ENCODE measurements around the gene EDC3. TPM values are rescaled to one million over a fixed set of nuclear protein-coding genes. Genes with fewer than 3 reads are reported as not detected.
"Not testable (repeated sequence)": the region's sequence is repeated elsewhere in the genome, so short reads cannot be mapped to it uniquely, and the experiment has no call there.

EDC3 gene
- polyA plus RNA-seq, 4 donors = 13.5 to 29.2 (median 21.2) TPM

- FAIRE-seq (no peak), DNase-seq (no peak)
- Histone ChIP-seq H3K4me3 (ENCODE audit: low read depth in 1 of 3, low read length in 3 of 3) (no peak overlapping the region), H3K27ac (ENCODE audit: low read depth in 1 of 3, low read length in 2 of 3) (no peak overlapping the region), H3K27me3 (ENCODE audit: control insufficient read depth in 3 of 3, insufficient read depth in 3 of 3, low read length in 3 of 3) (no peaks in the 10 kb centered on the region), H3K4me1 (ENCODE audit: control insufficient read depth in 3 of 3, insufficient read depth in 2 of 3, low read depth in 1 of 3, low read length in 2 of 3) (peaks cover 5 to 10% (median 6%) of the 10 kb centered on the region in 3 donors), H3K9me3 (ENCODE audit: control insufficient read depth in 2 of 2, insufficient read depth in 1 of 2, low read depth in 1 of 2, low read length in 1 of 2) (no peaks in the 10 kb centered on the region), H3K36me3 (ENCODE audit: control insufficient read depth in 3 of 3, insufficient read depth in 2 of 3, low read depth in 1 of 3, low read length in 3 of 3) (peaks cover 0 to 7% (median 0%) of the 10 kb centered on the region in 3 donors)
- 86 to 90% (median 89%) methylated on average over 12 to 13 of the region's 13 CpGs for WGBS, 3 donors
Measured at GRCh38 chr15:74603026-74603788, 92.6 kb downstream of the EDC3 start.

GRCh38 chr15:74599156-74599555 lies 96.7 kb downstream of the EDC3 start:
- WGBS, 3 donors = 44 to 65% (median 57%) methylated on average over 15 of the region's 15 CpGs
- peak overlapping the region in 1 of 3 donors; percentile 63 for H3K27ac ChIP-seq (ENCODE audit: low read depth in 1 of 3, low read length in 2 of 3)
- FAIRE-seq = no peak

GRCh38 chr15:74598126-74598842 lies 97.5 kb downstream of the EDC3 start:
- Histone ChIP-seq H3K27me3 (ENCODE audit: control insufficient read depth in 3 of 3, insufficient read depth in 3 of 3, low read length in 3 of 3) (no peaks in the 10 kb centered on the region), H3K9me3 (ENCODE audit: control insufficient read depth in 2 of 2, insufficient read depth in 1 of 2, low read depth in 1 of 2, low read length in 1 of 2) (no peaks in the 10 kb centered on the region), H3K36me3 (ENCODE audit: control insufficient read depth in 3 of 3, insufficient read depth in 2 of 3, low read depth in 1 of 3, low read length in 3 of 3) (peaks cover 0 to 28% (median 0%) of the 10 kb centered on the region in 3 donors), H3K4me1 (ENCODE audit: control insufficient read depth in 3 of 3, insufficient read depth in 2 of 3, low read depth in 1 of 3, low read length in 2 of 3) (peaks cover 6 to 21% (median 7%) of the 10 kb centered on the region in 3 donors), H3K4me3 (ENCODE audit: low read depth in 1 of 3, low read length in 3 of 3) (peak overlapping the region; percentile 50 to 70 (median 66)), H3K27ac (ENCODE audit: low read depth in 1 of 3, low read length in 2 of 3) (peak overlapping the region; percentile 63 to 83 (median 79))
- 0 to 1% (median 1%) methylated on average over 26 of the region's 26 CpGs for WGBS, 3 donors
- DNase-seq (peak; percentile 96), FAIRE-seq (no peak)

More at GRCh38 chr15:74599156-74599555, 96.7 kb downstream of the EDC3 start:
- DNase-seq = no peak
- H3K4me3 ChIP-seq (ENCODE audit: low read depth in 1 of 3, low read length in 3 of 3) = peak overlapping the region; percentile 50 to 70 (median 66)
- H3K9me3 ChIP-seq (ENCODE audit: control insufficient read depth in 2 of 2, insufficient read depth in 1 of 2, low read depth in 1 of 2, low read length in 1 of 2) = no peaks in the 10 kb centered on the region
- H3K4me1 ChIP-seq (ENCODE audit: control insufficient read depth in 3 of 3, insufficient read depth in 2 of 3, low read depth in 1 of 3, low read length in 2 of 3) = peaks cover 6 to 21% (median 7%) of the 10 kb centered on the region in 3 donors
- H3K27me3 ChIP-seq (ENCODE audit: control insufficient read depth in 3 of 3, insufficient read depth in 3 of 3, low read length in 3 of 3) = no peaks in the 10 kb centered on the region
- peaks cover 0 to 23% (median 0%) of the 10 kb centered on the region in 3 donors for H3K36me3 ChIP-seq (ENCODE audit: control insufficient read depth in 3 of 3, insufficient read depth in 2 of 3, low read depth in 1 of 3, low read length in 3 of 3)

- FAIRE-seq; DNase-seq; H3K27ac ChIP-seq (ENCODE audit: low read depth in 1 of 3, low read length in 2 of 3); H3K9me3 ChIP-seq (ENCODE audit: control insufficient read depth in 2 of 2, insufficient read depth in 1 of 2, low read depth in 1 of 2, low read length in 1 of 2); H3K4me3 ChIP-seq (ENCODE audit: low read depth in 1 of 3, low read length in 3 of 3); H3K27me3 ChIP-seq (ENCODE audit: control insufficient read depth in 3 of 3, insufficient read depth in 3 of 3, low read length in 3 of 3): not testable (repeated sequence)
- Histone ChIP-seq H3K4me1 (ENCODE audit: control insufficient read depth in 3 of 3, insufficient read depth in 2 of 3, low read depth in 1 of 3, low read length in 2 of 3) (peaks cover 6 to 21% (median 7%) of the 10 kb centered on the region in 3 donors), H3K36me3 (ENCODE audit: control insufficient read depth in 3 of 3, insufficient read depth in 2 of 3, low read depth in 1 of 3, low read length in 3 of 3) (peaks cover 0 to 33% (median 0%) of the 10 kb centered on the region in 3 donors)
- WGBS, 3 donors = 90 to 94% (median 91%) methylated on average over 14 to 16 of the region's 16 CpGs
Measured at GRCh38 chr15:74597146-74597705, 98.6 kb downstream of the EDC3 start.

DNA sequence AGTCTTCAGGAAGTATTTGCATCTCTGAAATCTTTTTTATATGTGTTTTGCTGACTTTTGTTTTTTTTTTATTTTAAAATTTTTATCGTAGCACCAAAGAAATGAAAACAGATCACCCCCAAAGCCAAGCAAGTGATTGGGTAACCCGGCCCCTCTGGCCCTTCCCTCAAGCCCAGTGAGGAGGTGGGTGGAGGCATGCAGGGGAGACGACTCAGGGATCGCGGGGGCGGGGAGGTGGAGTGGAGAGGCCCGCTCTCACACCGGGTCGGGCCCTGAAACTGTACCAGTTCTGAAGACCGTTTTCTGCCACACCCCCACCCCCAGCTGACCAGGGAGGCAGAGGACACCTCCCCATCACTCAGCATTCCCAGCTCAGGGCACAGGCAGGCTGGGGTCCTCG lies 99.1 kb downstream of the EDC3 start:
- Histone ChIP-seq H3K36me3 (ENCODE audit: control insufficient read depth in 3 of 3, insufficient read depth in 2 of 3, low read depth in 1 of 3, low read length in 3 of 3) (peaks cover 0 to 38% (median 4%) of the 10 kb centered on the region in 3 donors), H3K4me1 (ENCODE audit: control insufficient read depth in 3 of 3, insufficient read depth in 2 of 3, low read depth in 1 of 3, low read length in 2 of 3) (peaks cover 6 to 21% (median 7%) of the 10 kb centered on the region in 3 donors)
- not testable (repeated sequence) for H3K27me3 ChIP-seq (ENCODE audit: control insufficient read depth in 3 of 3, insufficient read depth in 3 of 3, low read length in 3 of 3); DNase-seq; H3K27ac ChIP-seq (ENCODE audit: low read depth in 1 of 3, low read length in 2 of 3); FAIRE-seq; H3K4me3 ChIP-seq (ENCODE audit: low read depth in 1 of 3, low read length in 3 of 3); H3K9me3 ChIP-seq (ENCODE audit: control insufficient read depth in 2 of 2, insufficient read depth in 1 of 2, low read depth in 1 of 2, low read length in 1 of 2)
- 83 to 88% (median 85%) methylated on average over 10 of the region's 11 CpGs for WGBS, 3 donors

GRCh38 chr15:74595271-74595670 lies 100.6 kb downstream of the EDC3 start:
- Histone ChIP-seq H3K9me3 (ENCODE audit: control insufficient read depth in 2 of 2, insufficient read depth in 1 of 2, low read depth in 1 of 2, low read length in 1 of 2) (no peaks in the 10 kb centered on the region), H3K4me1 (ENCODE audit: control insufficient read depth in 3 of 3, insufficient read depth in 2 of 3, low read depth in 1 of 3, low read length in 2 of 3) (peaks cover 6 to 21% (median 7%) of the 10 kb centered on the region in 3 donors), H3K4me3 (ENCODE audit: low read depth in 1 of 3, low read length in 3 of 3) (no peak overlapping the region), H3K27me3 (ENCODE audit: control insufficient read depth in 3 of 3, insufficient read depth in 3 of 3, low read length in 3 of 3) (no peaks in the 10 kb centered on the region), H3K27ac (ENCODE audit: low read depth in 1 of 3, low read length in 2 of 3) (no peak overlapping the region), H3K36me3 (ENCODE audit: control insufficient read depth in 3 of 3, insufficient read depth in 2 of 3, low read depth in 1 of 3, low read length in 3 of 3) (peaks cover under 1 to 51% (median 10%) of the 10 kb centered on the region in 3 donors)
- FAIRE-seq = no peak
- DNase-seq = no peak
- 89 to 95% (median 93%) methylated on average over 5 of the region's 5 CpGs for WGBS, 3 donors

- H3K9me3 ChIP-seq (ENCODE audit: control insufficient read depth in 2 of 2, insufficient read depth in 1 of 2, low read depth in 1 of 2, low read length in 1 of 2) = no peaks in the 10 kb centered on the region
- 85 to 88% (median 87%) methylated on average over 4 of the region's 4 CpGs for WGBS, 3 donors
- H3K36me3 ChIP-seq (ENCODE audit: control insufficient read depth in 3 of 3, insufficient read depth in 2 of 3, low read depth in 1 of 3, low read length in 3 of 3) = peaks cover 4 to 56% (median 10%) of the 10 kb centered on the region in 3 donors
- H3K27ac ChIP-seq (ENCODE audit: low read depth in 1 of 3, low read length in 2 of 3) = no peak overlapping the region
- H3K4me1 ChIP-seq (ENCODE audit: control insufficient read depth in 3 of 3, insufficient read depth in 2 of 3, low read depth in 1 of 3, low read length in 2 of 3) = peaks cover 3 to 17% (median 7%) of the 10 kb centered on the region in 3 donors
- peak in 1 of 2 donors; percentile 42 for DNase-seq
- no peak overlapping the region for H3K4me3 ChIP-seq (ENCODE audit: low read depth in 1 of 3, low read length in 3 of 3)
- H3K27me3 ChIP-seq (ENCODE audit: control insufficient read depth in 3 of 3, insufficient read depth in 3 of 3, low read length in 3 of 3) = no peaks in the 10 kb centered on the region
- FAIRE-seq = no peak
Measured at GRCh38 chr15:74594455-74594854, 101.4 kb downstream of the EDC3 start.

DNA sequence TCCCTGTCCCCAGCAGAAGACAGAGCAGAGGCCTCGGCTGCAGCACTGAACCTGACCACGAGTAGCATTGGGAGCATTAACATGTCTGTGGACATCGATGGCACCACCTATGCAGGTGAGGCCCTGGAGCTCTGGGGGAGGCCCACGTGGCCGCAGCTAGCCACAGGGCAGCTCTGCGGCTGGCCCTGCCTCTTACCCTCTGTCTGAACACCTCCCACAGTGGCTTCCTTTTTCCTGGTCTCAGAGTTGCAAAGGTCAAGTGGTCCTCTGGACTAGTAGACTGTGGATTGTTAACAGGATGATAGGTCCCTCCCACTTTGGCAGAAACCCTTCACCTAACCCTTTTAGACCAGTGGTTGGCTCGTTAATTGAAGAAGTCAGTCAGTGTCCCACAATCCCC lies 102.7 kb downstream of the EDC3 start:
- DNase-seq (no peak), FAIRE-seq (no peak)
- no peaks in the 10 kb centered on the region for H3K9me3 ChIP-seq (ENCODE audit: control insufficient read depth in 2 of 2, insufficient read depth in 1 of 2, low read depth in 1 of 2, low read length in 1 of 2)
- no peak overlapping the region for H3K4me3 ChIP-seq (ENCODE audit: low read depth in 1 of 3, low read length in 3 of 3)
- WGBS, 3 donors = 82 to 86% (median 85%) methylated on average over 7 of the region's 7 CpGs
- H3K4me1 ChIP-seq (ENCODE audit: control insufficient read depth in 3 of 3, insufficient read depth in 2 of 3, low read depth in 1 of 3, low read length in 2 of 3) = peaks cover 0 to 11% (median 2%) of the 10 kb centered on the region in 3 donors
- no peaks in the 10 kb centered on the region for H3K27me3 ChIP-seq (ENCODE audit: control insufficient read depth in 3 of 3, insufficient read depth in 3 of 3, low read length in 3 of 3)
- peaks cover 4 to 63% (median 10%) of the 10 kb centered on the region in 3 donors for H3K36me3 ChIP-seq (ENCODE audit: control insufficient read depth in 3 of 3, insufficient read depth in 2 of 3, low read depth in 1 of 3, low read length in 3 of 3)
- no peak overlapping the region for H3K27ac ChIP-seq (ENCODE audit: low read depth in 1 of 3, low read length in 2 of 3)

Measured in small intestine (tissue), 7 donors.